SK-N-MC (cell line): ENCODE results near the gene KCNE3.

Experiments
- DNase-seq: peaks from one replicate; pipeline ENCODE4 v3.0.0-alpha.2; 2011; ENCODE audit warnings: low read depth, low spot score
- H3K27ac ChIP-seq: fragments of 200-600 bp; sonication (generic); 2 replicates; pipeline ENCODE4 v1.5.1; 2016; ENCODE audit warnings: mixed run types
- H3K36me3 ChIP-seq: fragments of 200-600 bp; sonication (generic); 2 replicates; pipeline ENCODE4 v1.6.1; 2017; ENCODE audit warnings: antibody characterized with exemption, low read length, mixed read lengths; ENCODE audit not compliant: insufficient read depth
- H3K4me3 ChIP-seq: fragments of 200-600 bp; sonication (generic); 2 replicates; pipeline ENCODE4 v1.5.1; 2016
- H3K9ac ChIP-seq: fragments of 200-600 bp; sonication (generic); 2 replicates; pipeline ENCODE4 v1.8.0; 2017; ENCODE audit warnings: mixed run types, mixed read lengths; ENCODE audit not compliant: insufficient read length
- H3K9me3 ChIP-seq: fragments of 200-600 bp; sonication (generic); 2 replicates; pipeline ENCODE4 v1.6.1; 2017; ENCODE audit warnings: low read depth, mild to moderate bottlenecking, antibody characterized with exemption, low read length, moderate library complexity, mixed read lengths
- EZH2 ChIP-seq: fragments of 200-600 bp; sonication (generic); IDR thresholded peaks from one replicate; pipeline ENCODE4 v1.6.1; 2017; ENCODE audit warnings: antibody characterized with exemption
- FOXP2 ChIP-seq: optimal IDR thresholded peaks from 2 replicates; pipeline ENCODE3; 2011; ENCODE audit warnings: mild to moderate bottlenecking, moderate library complexity; ENCODE audit not compliant: insufficient read depth; ENCODE audit errors: extremely low read length, control extremely low read depth
- POLR2AphosphoS5 ChIP-seq: IDR thresholded peaks from 2 replicates; pipeline ENCODE4 v1.6.1; 2012; ENCODE audit warnings: mild to moderate bottlenecking, low read depth, low read length, borderline replicate concordance

Gene KCNE3

GRCh38 chr11:74466916-74467885 lies at the start of gene KCNE3:
KCNE3 (minus strand) TSS chr11:74467549; CDS start chr11:74457563, 9,986 bp downstream.
- peak within 1 kb of the TSS; percentile 78 for H3K4me3 ChIP-seq
- peak within 1 kb of the TSS; percentile 99 for H3K27ac ChIP-seq
- no peak for DNase-seq
- no peaks in the 10 kb centered on the region for H3K9me3 ChIP-seq
- H3K36me3 ChIP-seq: peaks cover 34% of the 10 kb centered on the region
- TF ChIP-seq EZH2 (no peak), POLR2AphosphoS5 (peak; percentile 64; the same call in 1 of the 2 replicates)
- H3K9ac ChIP-seq: peak within 1 kb of the TSS; percentile 93

GRCh38 chr11:74507582-74507981 lies 40.2 kb upstream of the KCNE3 start:
- Histone ChIP-seq H3K4me3 (no peak overlapping the region), H3K36me3 (no peaks in the 10 kb centered on the region), H3K27ac (no peak overlapping the region), H3K9me3 (no peaks in the 10 kb centered on the region), H3K9ac (no peak overlapping the region)
- DNase-seq: no peak
- TF ChIP-seq POLR2AphosphoS5: no peak
- no peak for TF ChIP-seq FOXP2
- TF ChIP-seq EZH2: no peak

GRCh38 chr11:74506823-74507222 lies 39.5 kb upstream of the KCNE3 start:
- Histone ChIP-seq H3K27ac (no peak overlapping the region), H3K9me3 (no peaks in the 10 kb centered on the region), H3K36me3 (no peaks in the 10 kb centered on the region), H3K4me3 (no peak overlapping the region), H3K9ac (no peak overlapping the region)
- DNase-seq: no peak
- TF ChIP-seq EZH2 (no peak), POLR2AphosphoS5 (no peak), FOXP2 (no peak)

GRCh38 chr11:74505911-74506310 lies 38.6 kb upstream of the KCNE3 start:
- Histone ChIP-seq H3K36me3 (no peaks in the 10 kb centered on the region), H3K9ac (no peak overlapping the region), H3K4me3 (no peak overlapping the region), H3K27ac (no peak overlapping the region), H3K9me3 (no peaks in the 10 kb centered on the region)
- TF ChIP-seq POLR2AphosphoS5: no peak
- TF ChIP-seq FOXP2: no peak
- TF ChIP-seq EZH2: no peak
- no peak for DNase-seq

GRCh38 chr11:74504100-74504691 lies 36.8 kb upstream of the KCNE3 start:
- Histone ChIP-seq H3K9ac (no peak overlapping the region), H3K4me3 (no peak overlapping the region), H3K36me3 (no peaks in the 10 kb centered on the region), H3K9me3 (no peaks in the 10 kb centered on the region), H3K27ac (no peak overlapping the region)
- DNase-seq: no peak
- no peak for TF ChIP-seq EZH2
- no peak for TF ChIP-seq POLR2AphosphoS5
- TF ChIP-seq FOXP2: no peak

- DNase-seq: no peak
- Histone ChIP-seq H3K9me3 (no peaks in the 10 kb centered on the region), H3K9ac (no peak overlapping the region), H3K36me3 (no peaks in the 10 kb centered on the region), H3K27ac (no peak overlapping the region), H3K4me3 (no peak overlapping the region)
- TF ChIP-seq POLR2AphosphoS5 (no peak), EZH2 (no peak), FOXP2 (no peak)
Measured at GRCh38 chr11:74494916-74495315, 27.6 kb upstream of the KCNE3 start.

GRCh38 chr11:74493791-74494630 lies 26.7 kb upstream of the KCNE3 start:
- TF ChIP-seq POLR2AphosphoS5: no peak
- TF ChIP-seq FOXP2: no peak
- TF ChIP-seq EZH2: no peak
- Histone ChIP-seq H3K36me3 (no peaks in the 10 kb centered on the region), H3K9me3 (no peaks in the 10 kb centered on the region), H3K9ac (peak overlapping the region; percentile 95), H3K4me3 (peak overlapping the region; percentile 97), H3K27ac (peak overlapping the region; percentile 92)
- DNase-seq: no peak
